ENCODE measurements around the gene RPL13. TPM values are rescaled to one million over a fixed set of nuclear protein-coding genes. Genes with fewer than 3 reads are reported as not detected.

RPL13 gene
- total RNA-seq = over 10,000 TPM in 1 of 4 donors, 1,000 to 10,000 TPM in 3; 2,633 to 11,472 (median 5,632) TPM

- DNase-seq = peak; percentile 94 to 95
- peak within 1 kb of the TSS; percentile 72 to 91 for H3K4me3 ChIP-seq
- peak within 1 kb of the TSS; percentile 95 to 97 for H3K27ac ChIP-seq
- intact Hi-C loops (cut with DNase I; ENCODE audit: low total_unique reads) = no loop called here
- TF ChIP-seq POLR2A (IDR thresholded peaks at IDR 0.05) = peak; percentile 94 to 98
- no peak for TF ChIP-seq CTCF (IDR thresholded peaks at IDR 0.05)
- H3K36me3 ChIP-seq = no peaks in the 10 kb centered on the region
- no peaks in the 10 kb centered on the region for H3K9me3 ChIP-seq
- H3K27me3 ChIP-seq = no peaks in the 10 kb centered on the region
- peaks cover 0 to 11% of the 10 kb centered on the region in 2 donors for H3K4me1 ChIP-seq
Measured at GRCh38 chr16:89560378-89561141, at the start of gene RPL13. Gene RPL13, plus strand, starts transcription at chr16:89560682. Its CDS starts 278 bp downstream, at chr16:89560960.

- no peak overlapping the region for H3K27ac ChIP-seq
Measured at GRCh38 chr16:89511374-89511773, 49.1 kb upstream of the RPL13 start.

GRCh38 chr16:89512453-89512852 lies 48.0 kb upstream of the RPL13 start:
- intact Hi-C loops (cut with DNase I; ENCODE audit: low total_unique reads) = no loop called here
- H3K27ac ChIP-seq = no peak overlapping the region
- no peaks in the 10 kb centered on the region for H3K27me3 ChIP-seq
- no peaks in the 10 kb centered on the region for H3K36me3 ChIP-seq
- DNase-seq = no peak
- no peak overlapping the region for H3K4me3 ChIP-seq
- TF ChIP-seq POLR2A (IDR thresholded peaks at IDR 0.05) (no peak), CTCF (IDR thresholded peaks at IDR 0.05) (no peak)
- peaks cover 0 to under 1% of the 10 kb centered on the region in 2 donors for H3K4me1 ChIP-seq
- no peaks in the 10 kb centered on the region for H3K9me3 ChIP-seq

More at GRCh38 chr16:89511374-89511773, 49.1 kb upstream of the RPL13 start:
- no peaks in the 10 kb centered on the region for H3K27me3 ChIP-seq
- no peak for DNase-seq
- H3K9me3 ChIP-seq = no peaks in the 10 kb centered on the region
- H3K36me3 ChIP-seq = no peaks in the 10 kb centered on the region
- H3K4me3 ChIP-seq = no peak overlapping the region
- TF ChIP-seq POLR2A (IDR thresholded peaks at IDR 0.05) (no peak), CTCF (IDR thresholded peaks at IDR 0.05) (no peak)
- intact Hi-C loops (cut with DNase I; ENCODE audit: low total_unique reads) = no loop called here
- H3K4me1 ChIP-seq = peaks cover 0 to 6% of the 10 kb centered on the region in 2 donors

GRCh38 chr16:89517128-89517527 lies 43.4 kb upstream of the RPL13 start:
- Histone ChIP-seq H3K4me3 (no peak overlapping the region), H3K36me3 (no peaks in the 10 kb centered on the region), H3K27me3 (no peaks in the 10 kb centered on the region), H3K27ac (no peak overlapping the region), H3K9me3 (no peaks in the 10 kb centered on the region), H3K4me1 (no peaks in the 10 kb centered on the region)
- intact Hi-C loops (cut with DNase I; ENCODE audit: low total_unique reads) = no loop called here
- no peak for TF ChIP-seq POLR2A (IDR thresholded peaks at IDR 0.05)
- no peak for TF ChIP-seq CTCF (IDR thresholded peaks at IDR 0.05)
- no peak for DNase-seq

GRCh38 chr16:89519881-89520280 lies 40.6 kb upstream of the RPL13 start:
- intact Hi-C loops (cut with DNase I; ENCODE audit: low total_unique reads) = no loop called here
- Histone ChIP-seq H3K36me3 (no peaks in the 10 kb centered on the region), H3K27me3 (no peaks in the 10 kb centered on the region), H3K27ac (no peak overlapping the region), H3K4me1 (no peaks in the 10 kb centered on the region), H3K9me3 (no peaks in the 10 kb centered on the region), H3K4me3 (no peak overlapping the region)
- TF ChIP-seq CTCF (IDR thresholded peaks at IDR 0.05) (no peak), POLR2A (IDR thresholded peaks at IDR 0.05) (no peak)
- DNase-seq = no peak

Data from uterus (tissue), 4 donors.